ENCODE data around the gene SPHK2. TPM values are rescaled to one million over a fixed set of nuclear protein-coding genes. Genes with fewer than 3 reads are reported as not detected.

Gene SPHK2
- total and polyA plus RNA-seq, 11 donors, result 5.6 to 13.1 (median 9.5) TPM

- no peak overlapping the region for H3K27ac ChIP-seq
- 93 to 98% (median 94%) methylated on average over 10 to 26 of the region's 26 CpGs for WGBS, 4 donors
- ATAC-seq (no peak), DNase-seq (no peak)
- peaks cover 0 to 4% (median under 1%) of the 10 kb centered on the region in 12 donors for H3K4me1 ChIP-seq
- no peaks in the 10 kb centered on the region for H3K27me3 ChIP-seq
- no peaks in the 10 kb centered on the region for H3K9me3 ChIP-seq
- H3K4me3 ChIP-seq, result no peak overlapping the region
- no peaks in the 10 kb centered on the region for H3K36me3 ChIP-seq
- intact Hi-C loops (cut with DNase I), result loop anchor here (10.0 kb wide), 6 partner anchors 55 to 175 kb away; partner anchors contain the start of gene HSD17B14 (in 4 of the 10)
- no peak for TF ChIP-seq POLR2A (IDR thresholded peaks at IDR 0.05)
- TF ChIP-seq, protein P1, sequence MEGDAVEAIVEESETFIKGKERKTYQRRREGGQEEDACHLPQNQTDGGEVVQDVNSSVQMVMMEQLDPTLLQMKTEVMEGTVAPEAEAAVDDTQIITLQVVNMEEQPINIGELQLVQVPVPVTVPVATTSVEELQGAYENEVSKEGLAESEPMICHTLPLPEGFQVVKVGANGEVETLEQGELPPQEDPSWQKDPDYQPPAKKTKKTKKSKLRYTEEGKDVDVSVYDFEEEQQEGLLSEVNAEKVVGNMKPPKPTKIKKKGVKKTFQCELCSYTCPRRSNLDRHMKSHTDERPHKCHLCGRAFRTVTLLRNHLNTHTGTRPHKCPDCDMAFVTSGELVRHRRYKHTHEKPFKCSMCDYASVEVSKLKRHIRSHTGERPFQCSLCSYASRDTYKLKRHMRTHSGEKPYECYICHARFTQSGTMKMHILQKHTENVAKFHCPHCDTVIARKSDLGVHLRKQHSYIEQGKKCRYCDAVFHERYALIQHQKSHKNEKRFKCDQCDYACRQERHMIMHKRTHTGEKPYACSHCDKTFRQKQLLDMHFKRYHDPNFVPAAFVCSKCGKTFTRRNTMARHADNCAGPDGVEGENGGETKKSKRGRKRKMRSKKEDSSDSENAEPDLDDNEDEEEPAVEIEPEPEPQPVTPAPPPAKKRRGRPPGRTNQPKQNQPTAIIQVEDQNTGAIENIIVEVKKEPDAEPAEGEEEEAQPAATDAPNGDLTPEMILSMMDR (IDR thresholded peaks at IDR 0.05), result no peak
These were observed 50.8 kb downstream of the SPHK2 start for GRCh38 chr19:48669903-48670668.

- H3K36me3 ChIP-seq, result no peaks in the 10 kb centered on the region
- ATAC-seq, result no peak
- no peaks in the 10 kb centered on the region for H3K9me3 ChIP-seq
- H3K4me1 ChIP-seq, result peaks cover 0 to 11% (median 7%) of the 10 kb centered on the region in 12 donors
- TF ChIP-seq POLR2A (IDR thresholded peaks at IDR 0.05), result no peak
- TF ChIP-seq, protein P1 (IDR thresholded peaks at IDR 0.05), result no peak
- H3K27ac ChIP-seq, result no peak overlapping the region
- no peak for DNase-seq
- intact Hi-C loops (cut with DNase I), result loop anchor here (10.0 kb wide), 6 partner anchors 54 to 174 kb away; partner anchors contain the start of gene HSD17B14 (in 4 of the 10)
- no peak overlapping the region for H3K4me3 ChIP-seq
- WGBS, 4 donors, result 88 to 90% (median 89%) methylated on average over 20 to 21 of the region's 21 CpGs
- no peaks in the 10 kb centered on the region for H3K27me3 ChIP-seq
These were observed 51.6 kb downstream of the SPHK2 start for GRCh38 chr19:48670699-48671445.

- no peak overlapping the region for H3K4me3 ChIP-seq
- TF ChIP-seq, protein P1 (IDR thresholded peaks at IDR 0.05), result no peak
- TF ChIP-seq POLR2A (IDR thresholded peaks at IDR 0.05), result no peak
- H3K4me1 ChIP-seq, result peaks cover 0 to 12% (median 7%) of the 10 kb centered on the region in 12 donors
- DNase-seq (no peak), ATAC-seq (no peak)
- H3K9me3 ChIP-seq, result no peaks in the 10 kb centered on the region
- no peaks in the 10 kb centered on the region for H3K36me3 ChIP-seq
- H3K27me3 ChIP-seq, result no peaks in the 10 kb centered on the region
- H3K27ac ChIP-seq, result no peak overlapping the region
- 73 to 93% (median 86%) methylated on average over 6 to 10 of the region's 10 CpGs for WGBS, 4 donors
- intact Hi-C loops (cut with DNase I), result loop anchor here (10.0 kb wide), 6 partner anchors 53 to 173 kb away; partner anchors contain the start of gene HSD17B14 (in 4 of the 10)
These were observed 52.2 kb downstream of the SPHK2 start for GRCh38 chr19:48671446-48671995.
